Sigmoid colon (tissue), 7 donors: ENCODE results near the gene TSPEAR. TPM values are rescaled to one million over a fixed set of nuclear protein-coding genes. Genes with fewer than 3 reads are reported as not detected.

Experiments
- DNase-seq: peaks from one replicate; pipeline ENCODE4 v3.0.0-alpha.2; 2019
- H3K27ac ChIP-seq, 4 donors: fragments of 200-600 bp; sonication (generic); one replicate each; pipeline ENCODE4 v1.5.1; 2016 to 2019; ENCODE audit warnings: mild to moderate bottlenecking in 1 of 4
- H3K27me3 ChIP-seq, 3 donors: fragments of 200-600 bp; sonication (generic); one replicate each; pipeline ENCODE4 v1.5.1; 2019; ENCODE audit warnings: mild to moderate bottlenecking in 1 of 3
- H3K36me3 ChIP-seq, 4 donors: fragments of 200-600 bp; sonication (generic); one replicate each; pipeline ENCODE4 v1.5.1; 2016 to 2019
- H3K4me1 ChIP-seq, 4 donors: fragments of 200-600 bp; sonication (generic); one replicate each; pipeline ENCODE4 v1.5.1; 2017 to 2019
- H3K4me3 ChIP-seq, 4 donors: fragments of 200-600 bp; sonication (generic); one replicate each; pipeline ENCODE4 v1.5.1; 2017 to 2019; ENCODE audit warnings: mild to moderate bottlenecking in 2 of 4, moderate library complexity in 1 of 4
- H3K9me3 ChIP-seq, 4 donors: fragments of 200-600 bp in 3 of 4; sonication (generic) in 3 of 4; one replicate each; pipeline versions ENCODE4 v1.5.1 to v1.6.1; 2013 to 2019
- CTCF ChIP-seq, 4 experiments: fragments of 450-650 bp in 3 of 4; fragments of 200-600 bp in 1 of 4; IDR thresholded peaks; one replicate each; pipeline ENCODE4 v1.5.1; 2016 to 2019; ENCODE audit warnings: antibody characterized with exemption in 4 of 4, mild to moderate bottlenecking in 3 of 4, moderate library complexity in 2 of 4
- EP300 ChIP-seq, 4 donors: sonication (generic); formaldehyde crosslinking; IDR thresholded peaks; one replicate each; pipeline ENCODE4 v1.6.1; 2017; ENCODE audit warnings: antibody characterized with exemption in 4 of 4
- POLR2A ChIP-seq, 2 donors: fragments of 450-650 bp; IDR thresholded peaks; one replicate each; pipeline ENCODE4 v1.6.1; 2016; ENCODE audit warnings: antibody characterized with exemption in 2 of 2, mild to moderate bottlenecking in 2 of 2, moderate library complexity in 2 of 2
- POLR2AphosphoS5 ChIP-seq, 4 donors: sonication (generic); formaldehyde crosslinking; IDR thresholded peaks; one replicate each; pipeline ENCODE4 v1.6.1; 2017; ENCODE audit warnings: antibody characterized with exemption in 4 of 4
- WGBS, 2 donors: extraction: QIAGEN DNeasy Blood & Tissue Kit; methylation state at CpG; one replicate each; pipeline ENCODE4 v1.1.7; 2013; 5-methylcytosine and 5-hydroxymethylcytosine counted together
- intact Hi-C: fragments of 100-400 bp; cut with DNase I; formaldehyde crosslinking; loops from one replicate; pipeline ENCODE4 v1.15.1; 2023
- polyA plus RNA-seq, 3 donors: library from polyadenylated mRNA; stranded (reverse); fragments of 200-250 nt; gene quantifications; one replicate each; pipeline ENCODE4 v1.2.3, GENCODE V29; 2013
- total RNA-seq, 4 donors: library from RNA; depleted of rRNA; stranded (reverse); fragments of >200 nt; gene quantifications; one replicate each; pipeline ENCODE4 v1.1.0, GENCODE V29; 2016
- donor health status: healthy with polysubstance abuse.
- donor health status: Bipolar disorder and iron deficiency.
- donor health status: healthy.

TSPEAR gene
- total RNA-seq (not detected), polyA plus RNA-seq (under 1 TPM in 2 of 3 donors, not detected in 1; under 0.01 to 0.20 TPM)

- Histone ChIP-seq H3K4me1 (peaks cover 0 to 17% (median 8%) of the 10 kb centered on the region in 4 donors), H3K9me3 (no peaks in the 10 kb centered on the region), H3K27ac (no peak within 1 kb of the TSS), H3K4me3 (no peak within 1 kb of the TSS), H3K36me3 (no peaks in the 10 kb centered on the region), H3K27me3 (peaks cover 39 to 80% (median 73%) of the 10 kb centered on the region in 3 donors)
- peak; percentile 54 for DNase-seq
- 3 to 4% methylated on average over 41 of the region's 41 CpGs for WGBS, 2 donors
- TF ChIP-seq POLR2A (IDR thresholded peaks at IDR 0.05), result no peak
- TF ChIP-seq EP300 (IDR thresholded peaks at IDR 0.05), result no peak
- TF ChIP-seq POLR2AphosphoS5 (IDR thresholded peaks at IDR 0.05), result no peak
- no peak for TF ChIP-seq CTCF (IDR thresholded peaks at IDR 0.05)
- intact Hi-C loops, result no loop called here
These were observed at the start of gene TSPEAR for GRCh38 chr21:44711327-44712202. TSPEAR (minus strand) TSS chr21:44711572; CDS start chr21:44711514, 58 bp downstream.

- H3K4me3 ChIP-seq, result no peak overlapping the region
- H3K27ac ChIP-seq, result no peak overlapping the region
- WGBS, 2 donors, result 81 to 90% methylated on average over 9 of the region's 9 CpGs
- intact Hi-C loops, result no loop called here
- H3K9me3 ChIP-seq, result no peaks in the 10 kb centered on the region
- no peaks in the 10 kb centered on the region for H3K4me1 ChIP-seq
- no peaks in the 10 kb centered on the region for H3K27me3 ChIP-seq
- no peak for TF ChIP-seq CTCF (IDR thresholded peaks at IDR 0.05)
- H3K36me3 ChIP-seq, result no peaks in the 10 kb centered on the region
- no peak for DNase-seq
These were observed 49.0 kb upstream of the TSPEAR start for GRCh38 chr21:44760376-44760775.

- H3K27ac ChIP-seq, result no peak overlapping the region
- WGBS, 2 donors, result 88 to 91% methylated on average over 22 of the region's 22 CpGs
- DNase-seq, result no peak
- H3K4me1 ChIP-seq, result no peaks in the 10 kb centered on the region
- no peaks in the 10 kb centered on the region for H3K27me3 ChIP-seq
- no peak overlapping the region for H3K4me3 ChIP-seq
- H3K36me3 ChIP-seq, result no peaks in the 10 kb centered on the region
- TF ChIP-seq POLR2A (IDR thresholded peaks at IDR 0.05), result no peak
- intact Hi-C loops, result loop anchor here (10.0 kb wide), 1 partner anchor 65 kb away; the partner anchor contains the start of gene KRTAP10-12
- H3K9me3 ChIP-seq, result no peaks in the 10 kb centered on the region
These were observed 48.4 kb upstream of the TSPEAR start for GRCh38 chr21:44759628-44760285.

GRCh38 chr21:44758781-44759627 lies 47.6 kb upstream of the TSPEAR start:
- DNase-seq, result no peak

More at GRCh38 chr21:44758781-44759627, 47.6 kb upstream of the TSPEAR start:
- Histone ChIP-seq H3K36me3 (no peaks in the 10 kb centered on the region), H3K4me3 (no peak overlapping the region), H3K4me1 (no peaks in the 10 kb centered on the region), H3K9me3 (peaks cover 0 to 3% (median 0%) of the 10 kb centered on the region in 4 donors), H3K27ac (no peak overlapping the region), H3K27me3 (no peaks in the 10 kb centered on the region)
- intact Hi-C loops, result loop anchor here (10.0 kb wide), 1 partner anchor 64 kb away; the partner anchor contains the start of gene KRTAP10-12
- TF ChIP-seq CTCF (IDR thresholded peaks at IDR 0.05) (no peak), EP300 (IDR thresholded peaks at IDR 0.05) (no peak), POLR2AphosphoS5 (IDR thresholded peaks at IDR 0.05) (no peak), POLR2A (IDR thresholded peaks at IDR 0.05) (no peak)
- WGBS, 2 donors, result 68 to 74% methylated on average over 26 of the region's 26 CpGs
